GM18861 (cell line): ENCODE measurements around the gene ARSJ.
A peak's percentile ranks its signal among the peaks of the same experiment; 100 is the strongest.
"Not testable (repeated sequence)": the region's sequence is repeated elsewhere in the genome, so short reads cannot be mapped to it uniquely, and the experiment has no call there.

Experiments
- ATAC-seq: cut with Tn5 transposase; IDR thresholded peaks from one replicate; pipeline ENCODE4 v1.9.1; 2021; ENCODE audit not compliant: unreplicated experiment

The ARSJ gene

GRCh38 chr4:113979148-113979904 lies at the start of gene ARSJ:
ARSJ (minus strand) TSS chr4:113979647; CDS start chr4:113978834, 813 bp downstream.
- no peak for ATAC-seq

GRCh38 chr4:114028071-114028470 lies 48.6 kb upstream of the ARSJ start:
- no peak for ATAC-seq

DNA sequence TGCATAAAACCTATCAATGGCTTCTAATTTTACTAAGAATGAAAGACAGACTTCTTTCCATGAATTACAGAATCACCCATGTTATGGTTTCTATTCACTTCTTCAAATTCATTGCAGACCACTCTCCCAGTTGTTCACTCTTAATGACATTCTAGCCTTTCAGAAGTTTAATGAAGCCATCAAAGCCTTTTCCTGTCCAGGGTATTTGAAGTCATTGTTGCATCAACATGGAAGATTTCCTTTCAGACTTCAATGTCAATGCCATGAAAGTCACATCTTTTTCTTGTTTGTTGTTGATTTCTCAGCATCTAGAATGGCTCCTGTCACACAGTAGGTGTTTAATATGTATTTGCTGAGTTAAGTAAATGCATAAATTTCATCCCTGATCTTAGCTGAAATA lies 48.1 kb upstream of the ARSJ start:
- ATAC-seq: no peak

- no peak for ATAC-seq
Measured at GRCh38 chr4:114026447-114026846, 47.0 kb upstream of the ARSJ start.

DNA sequence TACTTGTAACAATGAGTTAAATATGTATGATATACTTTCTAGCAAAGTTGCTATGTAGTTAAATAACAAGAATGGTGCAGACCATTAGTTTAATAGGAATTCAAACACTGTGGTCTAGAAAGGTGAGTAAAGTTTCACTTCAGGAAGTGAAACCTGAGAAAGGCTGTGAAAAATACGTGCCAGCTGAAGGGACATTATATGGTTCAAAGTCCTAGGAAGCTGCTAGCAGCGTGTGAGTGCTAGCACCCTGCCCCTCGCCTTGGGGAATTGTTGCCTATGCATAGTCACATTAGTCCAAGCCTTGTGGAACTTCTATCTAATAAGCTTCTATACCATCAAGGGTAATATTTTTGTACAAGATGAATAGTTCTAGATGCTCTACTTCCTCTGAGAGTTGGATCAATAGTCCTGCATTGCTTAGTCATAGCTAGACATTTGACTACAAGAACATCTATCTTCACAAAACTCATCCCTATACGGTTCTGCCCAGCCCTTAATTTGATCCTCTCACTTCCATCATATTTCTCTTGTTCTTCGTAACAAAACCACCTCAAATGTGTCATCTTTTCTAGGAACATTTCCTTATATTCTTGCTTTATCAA lies 45.8 kb upstream of the ARSJ start:
- peak; percentile 87 for ATAC-seq

GRCh38 chr4:114021451-114021850 lies 42.0 kb upstream of the ARSJ start:
- ATAC-seq: no peak

GRCh38 chr4:114019969-114020358 lies 40.5 kb upstream of the ARSJ start:
- ATAC-seq: no peak

GRCh38 chr4:114019276-114019968 lies 40.0 kb upstream of the ARSJ start:
- ATAC-seq: no peak

DNA sequence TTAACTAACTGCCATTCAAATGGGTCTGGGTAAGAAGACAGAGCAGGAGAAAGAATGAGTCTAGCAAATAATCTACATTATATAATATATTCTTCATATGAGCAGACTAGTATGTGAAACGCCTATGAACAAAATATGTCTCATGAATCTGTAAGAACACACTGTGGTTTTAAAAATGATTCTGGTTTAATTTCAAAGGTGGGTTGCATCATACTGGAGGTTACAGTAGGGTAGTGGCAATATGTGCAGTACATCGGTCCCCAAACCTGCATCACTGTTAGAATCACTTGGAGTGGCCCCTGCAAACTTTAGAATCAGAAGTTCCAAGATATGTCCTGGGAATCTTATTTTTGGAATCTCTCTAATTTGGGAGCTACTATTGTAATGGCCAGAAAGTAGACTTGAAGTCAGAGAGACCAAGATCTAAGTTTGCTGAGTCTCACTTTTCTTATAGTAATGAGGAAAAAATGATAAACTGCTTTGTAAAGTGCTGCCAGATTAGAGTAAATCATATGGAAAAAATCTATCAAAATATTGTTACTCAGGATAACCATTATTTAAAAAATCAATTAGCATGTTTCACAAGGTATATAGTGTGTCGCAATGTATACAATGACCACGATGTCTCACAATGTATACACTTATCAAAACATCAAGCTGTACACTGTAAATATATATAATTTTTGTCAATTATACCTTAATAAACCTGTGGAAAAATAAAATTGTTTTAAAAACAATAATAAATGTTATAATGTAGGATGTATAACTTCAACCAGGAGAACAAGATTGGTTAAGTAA lies 37.9 kb upstream of the ARSJ start:
- no peak for ATAC-seq

GRCh38 chr4:114015444-114015899 lies 36.0 kb upstream of the ARSJ start:
- ATAC-seq: no peak

DNA sequence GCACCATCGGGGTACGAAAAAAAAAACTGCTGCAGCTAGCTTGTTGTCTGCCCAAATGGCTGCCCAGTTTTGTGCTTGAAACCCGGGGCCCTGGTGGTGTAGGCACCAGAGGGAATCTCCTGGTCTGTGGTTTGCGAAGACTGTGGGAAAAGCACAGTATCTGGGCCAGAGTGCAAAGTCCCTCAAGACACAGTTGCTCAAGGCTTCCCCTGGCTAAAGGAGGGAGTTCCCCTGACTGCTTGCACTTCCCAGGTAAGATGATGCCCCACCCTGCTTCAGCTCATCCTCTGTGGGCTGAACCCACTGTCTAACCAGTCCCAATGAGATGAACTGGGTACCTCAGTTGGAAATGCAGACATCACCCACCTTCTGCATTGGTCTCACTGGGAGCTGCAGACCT lies 33.8 kb upstream of the ARSJ start:
- not testable (repeated sequence) for ATAC-seq

DNA sequence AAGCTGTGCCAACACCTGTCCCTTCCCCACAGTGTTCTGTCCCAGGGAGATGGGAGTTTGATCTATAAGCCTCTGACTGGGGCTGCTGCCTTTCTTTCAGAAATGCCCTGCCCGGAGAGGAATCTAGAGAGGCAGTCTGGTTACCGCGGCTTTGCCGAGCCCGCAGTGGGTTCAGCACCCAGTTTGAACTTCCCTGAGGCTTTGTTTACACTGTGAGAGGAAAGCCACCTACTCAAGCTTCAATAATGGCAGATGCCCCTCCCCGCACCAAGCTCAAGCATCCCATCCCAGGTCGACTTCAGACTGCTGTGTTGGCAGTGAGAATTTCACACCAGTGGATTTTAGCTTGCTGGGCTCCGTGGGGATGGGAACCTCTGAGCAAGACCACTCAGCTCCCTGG lies 33.3 kb upstream of the ARSJ start:
- ATAC-seq: no peak

DNA sequence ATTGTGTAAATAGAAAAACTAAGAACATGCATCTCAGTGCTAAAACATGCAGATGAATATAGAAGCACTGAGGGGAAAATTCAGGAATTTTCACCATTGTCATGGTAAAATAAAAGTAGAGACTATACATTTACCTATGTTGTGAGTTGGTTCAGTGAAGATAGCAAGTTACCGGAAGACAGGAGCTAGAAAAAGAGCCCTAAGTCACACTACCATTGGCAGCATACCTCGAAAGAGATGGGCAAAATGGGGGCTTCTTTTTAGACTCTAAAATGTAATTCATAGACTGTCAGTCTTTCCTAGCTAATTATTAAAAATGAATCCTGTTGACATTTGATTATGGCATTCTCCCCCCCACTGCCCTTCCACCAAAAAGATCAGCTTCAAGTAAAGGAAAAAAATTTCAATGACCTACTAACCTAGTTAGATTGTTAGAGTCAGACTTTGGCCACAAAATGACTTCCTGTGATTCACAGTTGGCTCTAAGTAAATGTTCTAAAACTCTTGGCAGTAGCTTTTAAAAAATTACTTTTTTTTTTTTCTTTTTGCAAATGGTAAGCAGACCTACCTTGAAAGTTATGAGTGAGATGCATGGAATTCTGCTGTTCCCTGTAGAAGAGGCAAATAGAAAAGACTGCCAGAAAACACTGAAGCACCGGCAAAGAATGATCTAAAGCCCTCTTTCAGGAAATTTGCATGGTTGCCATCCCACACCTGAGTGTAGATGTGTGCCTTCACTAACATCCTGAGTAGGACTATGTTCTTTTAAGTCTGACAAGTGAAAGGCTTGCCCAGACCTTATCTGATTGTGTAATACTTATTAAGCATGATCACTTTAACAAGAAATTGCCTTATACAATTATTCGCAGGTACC lies 26.4 kb upstream of the ARSJ start:
- ATAC-seq: no peak

GRCh38 chr4:114004483-114005226 lies 25.2 kb upstream of the ARSJ start:
- not testable (repeated sequence) for ATAC-seq

GRCh38 chr4:113998531-113998930 lies 19.1 kb upstream of the ARSJ start:
- ATAC-seq: no peak

DNA sequence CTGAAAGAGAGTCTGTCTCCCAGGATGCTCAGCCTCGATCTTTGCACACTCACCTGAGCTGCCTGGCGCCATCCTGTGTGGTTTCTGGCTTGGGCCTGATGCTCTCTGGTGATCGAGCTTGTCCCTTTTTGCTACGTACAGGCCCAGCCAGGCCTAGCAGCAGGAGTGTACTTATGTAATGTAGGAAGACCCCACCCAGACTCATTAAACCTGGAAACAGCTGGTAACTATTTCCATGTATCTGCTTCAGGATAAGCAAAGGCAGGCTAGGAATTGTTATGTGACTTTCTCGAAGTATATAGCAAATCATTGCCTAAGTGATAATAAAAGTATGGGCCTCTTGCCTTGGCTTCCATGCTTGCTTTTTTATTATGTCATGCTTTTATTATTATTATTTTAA lies 18.6 kb upstream of the ARSJ start:
- ATAC-seq: no peak

DNA sequence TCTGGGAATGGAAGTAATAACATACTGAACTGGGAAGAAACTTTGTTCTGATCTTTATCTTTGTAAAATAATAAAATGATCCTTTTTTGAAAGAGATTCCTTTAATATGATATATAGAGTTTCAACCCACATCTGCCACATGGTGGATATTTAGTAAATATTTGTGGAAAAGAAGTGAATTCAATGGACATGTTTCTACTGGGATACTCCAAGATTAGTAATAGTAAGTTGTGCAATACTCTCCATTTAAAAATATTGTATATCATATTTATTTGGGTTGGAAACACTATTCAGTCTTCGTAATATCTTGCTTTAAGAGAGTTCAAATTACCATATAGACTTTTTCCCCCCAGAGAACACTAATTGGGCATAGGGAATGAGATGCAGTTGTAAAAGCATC lies 17.8 kb upstream of the ARSJ start:
- ATAC-seq: no peak

GRCh38 chr4:113996599-113997177 lies 17.2 kb upstream of the ARSJ start:
- no peak for ATAC-seq

DNA sequence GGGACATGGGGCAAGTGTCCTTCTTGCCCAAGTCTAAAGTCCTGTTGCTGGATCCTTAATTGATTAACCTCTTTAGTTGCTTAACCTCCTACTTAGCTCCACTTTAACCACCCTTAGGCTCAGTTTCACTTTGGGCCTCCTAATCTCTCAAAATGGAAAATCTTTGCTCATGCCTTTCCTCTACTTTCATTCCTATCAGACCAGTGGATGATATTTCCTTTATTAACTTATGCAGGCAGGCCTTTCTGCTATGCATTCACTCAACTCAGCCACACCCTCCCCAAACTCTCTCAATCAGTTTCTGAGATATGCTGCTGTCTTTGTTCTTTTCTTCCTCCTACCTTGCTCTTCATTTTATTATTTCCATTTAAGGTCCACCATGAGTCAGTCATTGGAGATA lies 14.4 kb upstream of the ARSJ start:
- no peak for ATAC-seq
